Loucy (cell line): ENCODE results near the gene CS.

Experiments used
- EZH2phosphoT487 ChIP-seq: fragments of 200-600 bp; IDR thresholded peaks from 2 replicates; pipeline ENCODE4 v1.6.1; 2018; ENCODE audit warnings: antibody characterized with exemption, mild to moderate bottlenecking, moderate library complexity, borderline replicate concordance
- TF ChIP-seq, protein P1 (sequence below): fragments of 200-600 bp; sonication (generic); conservative IDR thresholded peaks from 2 replicates; pipeline ENCODE4 v1.5.1; 2014; ENCODE audit warnings: mild to moderate bottlenecking, antibody characterized with exemption, low read length

DNA sequence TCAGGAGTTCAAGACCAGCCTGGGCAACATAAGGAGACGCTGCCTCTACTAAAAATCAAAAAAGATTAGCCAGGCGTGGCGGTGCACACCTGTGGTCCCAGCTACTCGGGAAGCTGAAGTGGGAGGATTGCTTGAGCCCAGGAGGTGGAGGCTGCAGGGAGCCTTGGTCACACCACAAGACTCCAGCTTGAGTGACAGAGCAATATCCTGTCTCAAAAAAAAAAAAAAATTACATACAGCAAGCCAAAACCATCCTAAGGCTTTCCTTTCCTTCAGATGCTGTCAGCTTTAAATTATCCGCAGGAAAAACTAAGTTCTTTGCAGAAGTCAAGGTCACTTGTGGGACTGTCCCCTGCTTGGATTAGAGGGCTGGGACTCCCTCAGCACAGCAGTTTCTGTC lies 1.3 kb downstream of the CS start:
- TF ChIP-seq, protein P1, sequence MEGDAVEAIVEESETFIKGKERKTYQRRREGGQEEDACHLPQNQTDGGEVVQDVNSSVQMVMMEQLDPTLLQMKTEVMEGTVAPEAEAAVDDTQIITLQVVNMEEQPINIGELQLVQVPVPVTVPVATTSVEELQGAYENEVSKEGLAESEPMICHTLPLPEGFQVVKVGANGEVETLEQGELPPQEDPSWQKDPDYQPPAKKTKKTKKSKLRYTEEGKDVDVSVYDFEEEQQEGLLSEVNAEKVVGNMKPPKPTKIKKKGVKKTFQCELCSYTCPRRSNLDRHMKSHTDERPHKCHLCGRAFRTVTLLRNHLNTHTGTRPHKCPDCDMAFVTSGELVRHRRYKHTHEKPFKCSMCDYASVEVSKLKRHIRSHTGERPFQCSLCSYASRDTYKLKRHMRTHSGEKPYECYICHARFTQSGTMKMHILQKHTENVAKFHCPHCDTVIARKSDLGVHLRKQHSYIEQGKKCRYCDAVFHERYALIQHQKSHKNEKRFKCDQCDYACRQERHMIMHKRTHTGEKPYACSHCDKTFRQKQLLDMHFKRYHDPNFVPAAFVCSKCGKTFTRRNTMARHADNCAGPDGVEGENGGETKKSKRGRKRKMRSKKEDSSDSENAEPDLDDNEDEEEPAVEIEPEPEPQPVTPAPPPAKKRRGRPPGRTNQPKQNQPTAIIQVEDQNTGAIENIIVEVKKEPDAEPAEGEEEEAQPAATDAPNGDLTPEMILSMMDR: no peak
- no peak for TF ChIP-seq EZH2phosphoT487
